Neural cell (in vitro differentiated cells): Measurements from ENCODE around the gene CENPO. TPM values are rescaled to one million over a fixed set of nuclear protein-coding genes. Genes with fewer than 3 reads are reported as not detected.

ENCODE experiments used
- H2AFZ ChIP-seq: fragments of 200-600, 300-800 bp; sonication (generic), shearing (Covaris generic); 2 replicates; pipeline ENCODE4 v1.6.0; 2014; ENCODE audit warnings: low read depth, mild to moderate bottlenecking, antibody characterized with exemption, low read length, moderate library complexity
- H3F3A ChIP-seq: fragments of 200-600 bp; shearing (Covaris generic); 2 replicates; pipeline ENCODE4 v1.6.1; 2016; ENCODE audit warnings: mild to moderate bottlenecking, moderate library complexity, mixed read lengths, antibody characterized with exemption, low read length; ENCODE audit not compliant: insufficient read depth, poor library complexity, severe bottlenecking
- H3K27ac ChIP-seq: fragments of 200-600, 300-800 bp; sonication (generic), shearing (Covaris generic); 2 replicates; pipeline ENCODE4 v1.5.1; 2014; ENCODE audit warnings: mild to moderate bottlenecking, low read length, moderate library complexity
- H3K27me3 ChIP-seq: fragments of 300-800, 200-600 bp; sonication (generic), shearing (Covaris generic); 2 replicates; pipeline ENCODE4 v1.6.0; 2014; ENCODE audit warnings: mild to moderate bottlenecking, low read depth, low read length, moderate library complexity; ENCODE audit not compliant: insufficient read depth
- H3K36me3 ChIP-seq: fragments of 300-800, 200-600 bp; sonication (generic), shearing (Covaris generic); 2 replicates; pipeline ENCODE4 v1.5.1; 2014; ENCODE audit warnings: mild to moderate bottlenecking, antibody characterized with exemption, low read length, moderate library complexity; ENCODE audit not compliant: insufficient read depth
- H3K4me2 ChIP-seq: fragments of 300-800, 200-600 bp; sonication (generic), shearing (Covaris generic); 2 replicates; pipeline ENCODE4 v1.6.0; 2014; ENCODE audit warnings: mild to moderate bottlenecking, low read length
- H3K4me3 ChIP-seq: fragments of 300-800, 200-600 bp; sonication (generic), shearing (Covaris generic); 2 replicates; pipeline ENCODE4 v1.5.1; 2014; ENCODE audit warnings: mild to moderate bottlenecking, low read length, moderate library complexity
- H3K79me2 ChIP-seq: fragments of 200-600 bp; shearing (Covaris generic); replicated peaks from 2 replicates; pipeline ENCODE4 v1.6.0; 2014; ENCODE audit warnings: mild to moderate bottlenecking, low read length, moderate library complexity; ENCODE audit not compliant: insufficient read depth
- H3K9ac ChIP-seq: fragments of 300-800, 200-600 bp; sonication (generic), shearing (Covaris generic); 2 replicates; pipeline ENCODE4 v1.6.1; 2016; ENCODE audit warnings: mild to moderate bottlenecking, low read length, mixed read lengths
- H3K9me2 ChIP-seq: fragments of 200-600 bp; shearing (Covaris generic); 2 replicates; pipeline ENCODE4 v1.6.1; 2016; ENCODE audit warnings: mild to moderate bottlenecking, low read length, mixed read lengths; ENCODE audit not compliant: insufficient read depth
- H3K9me3 ChIP-seq: fragments of 200-600, 300-800 bp; sonication (generic), shearing (Covaris generic); 2 replicates; pipeline ENCODE4 v1.6.1; 2016; ENCODE audit warnings: mild to moderate bottlenecking, mixed run types, low read length, moderate library complexity, mixed read lengths
- H4K20me1 ChIP-seq: fragments of 200-600 bp; shearing (Covaris generic); 2 replicates; pipeline ENCODE4 v1.6.1; 2016; ENCODE audit warnings: mild to moderate bottlenecking, mixed run types; ENCODE audit not compliant: insufficient read depth
- CTCF ChIP-seq: fragments of 450-650 bp; IDR thresholded peaks from 2 replicates; pipeline ENCODE4 v1.5.1; 2014; ENCODE audit warnings: antibody characterized with exemption, mild to moderate bottlenecking, moderate library complexity; ENCODE audit not compliant: poor library complexity, severe bottlenecking
- EP300 ChIP-seq: fragments of 450-650 bp; conservative IDR thresholded peaks from 2 replicates; pipeline ENCODE4 v1.6.1; 2014; ENCODE audit warnings: antibody characterized with exemption, mild to moderate bottlenecking, moderate library complexity; ENCODE audit not compliant: poor library complexity, severe bottlenecking
- EZH2 ChIP-seq: fragments of 200-600, 300-800 bp; shearing (Covaris generic), sonication (generic); IDR thresholded peaks from 2 replicates; pipeline ENCODE4 v1.6.1; 2014; ENCODE audit warnings: antibody characterized with exemption, low read length, borderline replicate concordance, mild to moderate bottlenecking; ENCODE audit not compliant: insufficient read depth, poor library complexity, severe bottlenecking
- MXI1 ChIP-seq: fragments of 450-650 bp; conservative IDR thresholded peaks from 2 replicates; pipeline ENCODE4 v1.6.1; 2014; ENCODE audit warnings: antibody characterized with exemption, mild to moderate bottlenecking; ENCODE audit not compliant: poor library complexity, severe bottlenecking
- POLR2AphosphoS5 ChIP-seq: IDR thresholded peaks from 2 replicates; pipeline ENCODE4 v1.6.1; 2012
- RAD21 ChIP-seq: fragments of 450-650 bp; conservative IDR thresholded peaks from 2 replicates; pipeline ENCODE4 v1.6.1; 2014; ENCODE audit warnings: antibody characterized with exemption, mild to moderate bottlenecking, moderate library complexity
- REST ChIP-seq: IDR thresholded peaks from 2 replicates; pipeline ENCODE4 v1.6.1; 2012; ENCODE audit warnings: borderline replicate concordance
- SMC3 ChIP-seq: fragments of 450-650 bp; conservative IDR thresholded peaks from 2 replicates; pipeline ENCODE4 v1.6.1; 2014; ENCODE audit warnings: antibody characterized with exemption, mild to moderate bottlenecking, moderate library complexity; ENCODE audit not compliant: poor library complexity
- TAF1 ChIP-seq: IDR thresholded peaks from 2 replicates; pipeline ENCODE4 v1.6.1; 2012; ENCODE audit warnings: low read depth
- polyA plus RNA-seq: library from polyadenylated mRNA; depleted of rRNA; stranded (reverse); fragments of >200 nt; gene quantifications from 2 replicates; pipeline ENCODE4 v1.2.3, GENCODE V29; 2014

CENPO gene
- polyA plus RNA-seq, 1 donor from 2014 or later: 4.4 TPM

- Histone ChIP-seq H3K27me3 (no peaks in the 10 kb centered on the region), H3K9me3 (no peaks in the 10 kb centered on the region), H3K4me3 (no peak overlapping the region), H3K9me2 (no peaks in the 10 kb centered on the region), H4K20me1 (no peaks in the 10 kb centered on the region), H3F3A (no peaks in the 10 kb centered on the region), H3K9ac (no peak overlapping the region), H3K79me2 (no peaks in the 10 kb centered on the region), H2AFZ (no peak overlapping the region), H3K4me2 (no peak overlapping the region), H3K36me3 (no peaks in the 10 kb centered on the region), H3K27ac (no peak overlapping the region)
- TF ChIP-seq EP300 (no peak), REST (no peak), RAD21 (no peak), SMC3 (no peak), MXI1 (no peak), EZH2 (no peak), POLR2AphosphoS5 (no peak), TAF1 (no peak), CTCF (no peak)
Measured at GRCh38 chr2:24761866-24762265, 31.4 kb upstream of the CENPO start.

- no peaks in the 10 kb centered on the region for H3K27me3 ChIP-seq
- H3K9me3 ChIP-seq: no peaks in the 10 kb centered on the region
- no peak for TF ChIP-seq EZH2
- no peak for TF ChIP-seq SMC3
- no peak for TF ChIP-seq MXI1
- no peaks in the 10 kb centered on the region for H3F3A ChIP-seq
- H3K27ac ChIP-seq: no peak overlapping the region
- no peaks in the 10 kb centered on the region for H3K9me2 ChIP-seq
- H3K4me3 ChIP-seq: no peak overlapping the region
- H2AFZ ChIP-seq: no peak overlapping the region
- H3K36me3 ChIP-seq: no peaks in the 10 kb centered on the region
- no peaks in the 10 kb centered on the region for H4K20me1 ChIP-seq
- no peak overlapping the region for H3K9ac ChIP-seq
- no peak overlapping the region for H3K4me2 ChIP-seq
- H3K79me2 ChIP-seq: no peaks in the 10 kb centered on the region
Measured at GRCh38 chr2:24762518-24762917, 30.7 kb upstream of the CENPO start.

- H3K79me2 ChIP-seq: no peaks in the 10 kb centered on the region
- H3K9me2 ChIP-seq: no peaks in the 10 kb centered on the region
- no peaks in the 10 kb centered on the region for H3K9me3 ChIP-seq
- no peak overlapping the region for H3K9ac ChIP-seq
- H3F3A ChIP-seq: no peaks in the 10 kb centered on the region
- H3K27ac ChIP-seq: no peak overlapping the region
- H3K4me2 ChIP-seq: no peak overlapping the region
- no peak overlapping the region for H3K4me3 ChIP-seq
- H3K36me3 ChIP-seq: no peaks in the 10 kb centered on the region
- no peaks in the 10 kb centered on the region for H4K20me1 ChIP-seq
- TF ChIP-seq CTCF (no peak), EZH2 (no peak)
- no peak overlapping the region for H2AFZ ChIP-seq
- no peaks in the 10 kb centered on the region for H3K27me3 ChIP-seq
Measured at GRCh38 chr2:24763843-24764242, 29.4 kb upstream of the CENPO start.
